NCI-H510A treated with DMSO at 0.1 percent for 48 hours (cell line): ENCODE data around the gene LBHD2.
A peak's percentile ranks its signal among the peaks of the same experiment; 100 is the strongest.

ENCODE experiments used
- DNase-seq: peaks from one replicate; lab custom pipeline; 2025; lab: John Stamatoyannopoulos, UW

The LBHD2 gene

DNA sequence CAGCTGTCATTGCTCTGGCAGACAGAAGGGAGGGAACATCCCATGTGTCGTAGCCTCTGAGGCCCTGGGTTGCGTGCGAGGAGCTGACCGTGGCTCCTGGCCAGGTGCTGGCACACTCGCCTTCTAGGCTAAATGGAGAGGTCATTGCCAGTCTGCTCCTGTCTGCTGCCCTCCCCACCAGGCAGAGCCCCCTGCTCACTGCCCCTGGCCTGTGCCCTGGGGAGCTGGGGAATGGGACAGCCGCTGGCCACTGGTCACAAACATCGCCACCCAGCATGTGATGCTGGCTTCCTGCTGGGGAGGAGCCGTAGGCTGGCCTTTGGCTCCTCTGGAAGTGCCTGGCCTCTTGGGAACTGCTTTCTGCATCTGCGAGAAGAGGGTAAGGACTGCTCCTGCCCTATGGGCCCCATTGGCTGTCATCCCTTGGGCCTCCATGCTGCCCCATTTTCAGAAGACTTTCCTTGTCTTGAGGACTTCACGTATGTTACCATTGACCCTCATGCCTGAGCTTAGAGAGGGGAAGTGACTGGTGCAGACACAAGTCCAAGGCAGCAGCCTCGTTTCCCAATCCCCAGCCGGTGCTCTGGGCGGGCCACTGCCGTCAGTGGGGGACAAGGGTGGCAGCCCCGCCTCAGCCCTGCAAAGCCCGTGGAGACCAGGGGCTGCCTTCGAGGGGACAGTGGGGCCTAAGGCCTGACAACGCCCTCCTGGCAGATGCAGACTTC, 37.3 kb downstream of the LBHD2 start:
- DNase-seq: no peak

DNA sequence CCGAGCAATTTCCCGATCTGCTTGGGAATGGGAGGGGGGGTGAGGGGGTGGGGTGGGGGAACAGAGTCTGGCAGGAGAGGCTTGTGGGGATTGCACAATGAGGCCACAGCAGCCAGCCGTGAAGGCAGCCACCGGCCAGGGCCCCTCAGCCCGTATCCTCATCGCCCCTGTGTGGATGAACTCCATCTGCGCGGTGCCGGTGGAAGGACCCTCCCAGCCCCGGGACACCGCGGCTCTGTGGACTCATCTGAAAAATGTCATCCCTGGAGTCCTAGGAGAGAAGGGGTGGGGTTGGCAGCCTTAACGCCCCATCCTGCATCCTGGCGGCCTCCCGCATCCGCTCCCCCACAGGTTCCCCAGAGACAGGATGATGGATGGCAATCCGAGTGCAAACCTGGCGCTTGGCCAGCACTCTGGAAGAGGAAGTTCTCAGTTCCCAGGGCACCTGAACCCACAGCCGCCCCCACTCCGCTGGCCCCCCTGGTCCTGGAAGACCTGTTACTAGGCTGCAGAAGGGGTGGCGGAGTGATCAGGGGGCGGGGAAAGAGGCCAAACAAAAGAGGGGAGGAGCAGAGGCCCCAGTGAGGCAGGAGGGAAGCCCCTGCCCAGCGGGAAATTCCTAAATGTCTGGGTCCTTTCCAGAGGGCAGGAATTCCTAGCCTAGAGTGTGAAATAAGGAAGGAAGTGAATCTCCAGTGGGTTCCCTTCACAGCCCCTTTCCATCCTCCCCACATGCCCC, 38.0 kb downstream of the LBHD2 start:
- DNase-seq: peak; percentile 97

DNA sequence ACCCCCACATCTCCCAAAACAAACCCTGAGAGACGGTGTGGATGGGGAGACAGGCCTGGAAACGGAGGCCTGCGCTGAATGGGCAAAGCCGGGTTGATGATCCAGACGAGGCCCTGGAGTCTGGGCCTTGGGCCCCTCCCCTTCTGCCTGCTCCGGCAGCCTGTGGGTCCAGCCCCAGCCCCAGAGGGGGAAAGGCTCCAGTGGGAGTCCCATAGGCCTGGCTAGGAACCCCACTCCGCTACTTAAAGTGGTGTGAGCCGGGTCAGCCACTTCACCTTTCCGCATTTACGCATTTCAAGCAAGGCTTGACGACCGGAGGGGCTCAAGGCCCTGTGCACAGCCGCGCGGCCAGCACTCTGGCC, 38.6 kb downstream of the LBHD2 start:
- DNase-seq: peak; percentile 69

- peak; percentile 36 for DNase-seq
These were observed 39.1 kb downstream of the LBHD2 start, which contains the start of gene TNFAIP2 for GRCh38 chr14:103122947-103123633. Gene TNFAIP2 (plus strand): TSS chr14:103123461. CDS start chr14:103126458, 2,997 bp downstream.

- no peak for DNase-seq
These were observed 39.9 kb downstream of the LBHD2 start for GRCh38 chr14:103123634-103124500.

- DNase-seq: no peak
These were observed 40.5 kb downstream of the LBHD2 start for GRCh38 chr14:103124501-103125001.

- no peak for DNase-seq
These were observed 41.4 kb downstream of the LBHD2 start for GRCh38 chr14:103125098-103126070.

- DNase-seq: no peak
These were observed 42.3 kb downstream of the LBHD2 start for GRCh38 chr14:103126088-103126872.

DNA sequence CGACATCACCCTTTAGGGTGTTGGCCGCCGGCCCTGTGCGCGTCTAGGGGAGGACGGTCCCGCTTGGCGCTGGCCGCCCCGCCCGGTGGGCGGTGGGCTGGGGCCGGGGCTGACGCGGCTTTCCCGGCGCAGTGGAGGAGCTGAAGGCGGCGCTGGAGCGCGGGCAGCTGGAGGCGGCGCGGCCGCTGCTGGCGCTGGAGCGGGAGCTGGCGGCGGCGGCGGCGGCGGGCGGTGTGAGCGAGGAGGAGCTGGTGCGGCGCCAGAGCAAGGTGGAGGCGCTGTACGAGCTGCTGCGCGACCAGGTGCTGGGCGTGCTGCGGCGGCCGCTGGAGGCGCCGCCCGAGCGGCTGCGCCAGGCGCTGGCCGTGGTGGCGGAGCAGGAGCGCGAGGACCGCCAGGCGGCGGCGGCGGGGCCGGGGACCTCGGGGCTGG, 42.9 kb downstream of the LBHD2 start:
- no peak for DNase-seq

- DNase-seq: no peak
These were observed 43.3 kb downstream of the LBHD2 start for GRCh38 chr14:103127356-103127755.

GRCh38 chr14:103127861-103128598, 44.0 kb downstream of the LBHD2 start:
- DNase-seq: no peak

GRCh38 chr14:103128631-103129300, 44.8 kb downstream of the LBHD2 start:
- DNase-seq: no peak

DNA sequence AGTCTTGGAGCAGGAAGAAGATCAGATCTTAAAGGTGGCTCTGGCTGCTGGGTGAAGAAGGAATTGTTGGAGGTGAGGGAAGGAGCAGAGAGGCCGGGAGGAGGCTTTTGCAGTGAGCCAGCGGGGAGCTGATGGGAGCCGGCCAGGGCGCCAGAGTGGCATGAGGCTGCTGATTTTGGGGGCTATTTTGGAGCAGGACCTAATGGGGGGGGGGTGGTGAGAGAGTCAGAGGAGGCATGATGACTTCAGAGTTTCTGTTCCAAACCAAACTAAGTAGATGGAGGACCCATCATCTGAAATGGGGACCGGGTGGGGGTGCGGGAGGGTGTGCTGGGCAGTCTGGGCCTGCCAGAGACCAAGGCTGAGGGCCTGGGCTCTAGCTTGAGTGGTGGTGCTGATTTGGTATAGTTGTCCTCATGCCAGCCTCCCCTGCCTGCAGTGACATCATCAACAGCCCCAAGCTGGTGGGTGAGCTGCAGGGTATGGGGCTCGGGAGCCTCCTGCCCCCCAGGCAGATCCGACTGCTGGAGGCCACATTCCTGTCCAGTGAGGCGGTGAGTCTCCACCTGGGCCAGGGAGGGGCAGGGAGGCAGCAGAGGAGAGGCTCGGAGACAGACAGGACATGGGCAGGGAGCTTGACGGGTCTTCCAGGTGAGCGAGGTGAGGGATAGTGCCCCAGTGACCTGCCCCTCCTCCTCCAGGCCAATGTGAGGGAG, 45.4 kb downstream of the LBHD2 start:
- DNase-seq: no peak

GRCh38 chr14:103130017-103130764, 46.2 kb downstream of the LBHD2 start:
- no peak for DNase-seq

GRCh38 chr14:103130965-103131364, 47.0 kb downstream of the LBHD2 start:
- DNase-seq: no peak

GRCh38 chr14:103131580-103131979, 47.6 kb downstream of the LBHD2 start:
- DNase-seq: no peak
